Left colon (tissue), 2 donors: ENCODE measurements around the gene TMEM207. TPM values are rescaled to one million over a fixed set of nuclear protein-coding genes. Genes with fewer than 3 reads are reported as not detected.

ENCODE experiments used
- ATAC-seq: fragments of 200-7000 bp; cut with Tn5 transposase; one replicate; pipeline ENCODE4 v1.9.1; 2020; ENCODE audit warnings: mild to moderate bottlenecking, moderate library complexity
- DNase-seq, 2 donors: peaks; one replicate each; pipeline ENCODE4 v3.0.0-alpha.2; 2020
- intact Hi-C, 2 donors: fragments of 100-400 bp; cut with DNase I in 1 of 2; cut with micrococcal nuclease in 1 of 2; formaldehyde crosslinking; loops; one replicate each; pipeline versions ENCODE4 v1.11.2 to v1.14.0; 2022; cut with DNase I, micrococcal nuclease
- total RNA-seq, 2 donors: library from RNA; stranded (reverse); fragmentation: NEBNext Ultra II Directional; extraction: Animal tissue kit (Norgen Biotek cat#: 25700); gene quantifications; one replicate each; pipeline ENCODE4 v1.2.1, GENCODE V29; 2021
- donor health status: DM: no; HTN: no; CAD: no.
- donor health status: DM: yes; HTN: yes; CAD: no.

TMEM207 gene
- total RNA-seq, 2 donors from 2014 or later, result not detected

GRCh38 chr3:190399677-190400076 is 50.0 kb downstream of the TMEM207 start:
- ATAC-seq, result no peak
- intact Hi-C loops, result no loop called here

GRCh38 chr3:190397889-190398288 is 51.8 kb downstream of the TMEM207 start:
- intact Hi-C loops, result no loop called here
- DNase-seq (no peak), ATAC-seq (no peak)

More at GRCh38 chr3:190399677-190400076, 50.0 kb downstream of the TMEM207 start:
- no peak for DNase-seq

DNA sequence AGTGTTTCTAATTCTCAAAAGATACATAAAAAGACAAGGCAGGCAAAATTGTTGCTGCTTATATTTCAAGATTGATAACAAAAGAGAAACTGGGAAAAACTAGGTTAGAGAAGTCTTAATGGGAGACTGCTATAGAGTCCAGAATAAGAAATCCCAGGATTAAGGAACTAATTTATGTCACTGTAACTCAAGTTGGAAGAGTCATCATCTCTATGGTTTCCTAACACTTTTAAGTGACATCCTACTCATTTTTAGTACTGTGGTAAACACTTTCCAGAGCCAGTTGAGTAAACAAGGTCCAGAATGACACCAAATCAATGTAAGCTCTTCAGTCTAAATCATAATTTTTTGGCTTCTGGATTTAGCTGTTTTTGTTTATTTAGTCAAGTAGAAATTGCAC is 53.7 kb downstream of the TMEM207 start:
- DNase-seq, result no peak
- intact Hi-C loops, result no loop called here
- ATAC-seq, result no peak

DNA sequence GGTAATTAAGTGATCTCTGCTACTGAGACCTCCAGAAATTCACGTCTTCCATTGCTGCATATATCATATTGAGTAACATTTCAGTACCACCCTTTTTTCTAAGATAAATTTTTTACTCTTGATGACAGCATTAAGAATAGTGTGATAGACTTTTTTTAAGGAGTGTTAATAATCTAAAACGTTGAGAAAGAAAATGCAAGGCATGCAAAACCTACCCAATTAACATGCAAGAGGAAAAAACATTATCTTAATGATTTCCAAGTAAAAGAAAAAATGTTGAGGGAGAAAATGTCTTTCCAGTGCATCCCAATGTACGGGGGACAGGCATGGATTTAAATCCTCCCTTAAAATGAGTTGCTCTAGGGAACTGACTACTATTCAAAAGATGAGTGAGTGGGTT is 61.0 kb downstream of the TMEM207 start:
- ATAC-seq (no peak), DNase-seq (no peak)
- intact Hi-C loops, result no loop called here

DNA sequence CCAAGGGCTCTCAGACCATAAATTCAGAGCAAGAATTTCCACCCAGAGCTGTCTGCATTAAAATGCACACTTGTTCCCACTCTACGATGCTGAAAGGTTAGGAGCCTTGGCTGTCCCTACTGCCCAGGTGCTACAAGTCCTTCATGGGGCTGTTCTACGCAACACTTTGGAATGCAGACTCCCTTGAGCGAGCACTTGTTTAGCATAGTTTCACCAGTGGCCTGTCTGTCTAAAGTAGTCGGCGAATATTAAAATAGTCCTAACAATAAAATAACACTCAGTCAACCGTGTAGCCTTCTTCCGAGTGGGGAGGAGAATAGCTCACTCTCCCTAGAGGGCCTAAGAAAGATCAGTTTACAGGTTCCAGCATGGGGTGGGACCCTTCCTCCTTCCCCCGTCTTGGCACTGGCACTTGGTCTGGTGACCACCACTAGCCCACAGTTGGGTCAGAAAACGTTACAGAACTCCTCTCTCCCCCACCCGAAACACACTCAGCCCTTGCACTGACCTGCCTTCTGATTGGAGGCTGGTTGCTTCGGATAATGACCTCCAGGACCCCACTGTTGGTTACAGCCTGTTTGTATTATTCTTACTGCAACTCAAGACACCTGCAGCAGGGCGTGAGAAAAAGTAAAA is 62.0 kb downstream of the TMEM207 start, which contains the start of gene CLDN16:
Gene CLDN16 (plus strand): TSS at position 586 of the 636 bp plus-strand sequence. CDS start 167 bp downstream, outside the sequence.
- DNase-seq (no peak), ATAC-seq (no peak)
- intact Hi-C loops, result no loop called here

DNA sequence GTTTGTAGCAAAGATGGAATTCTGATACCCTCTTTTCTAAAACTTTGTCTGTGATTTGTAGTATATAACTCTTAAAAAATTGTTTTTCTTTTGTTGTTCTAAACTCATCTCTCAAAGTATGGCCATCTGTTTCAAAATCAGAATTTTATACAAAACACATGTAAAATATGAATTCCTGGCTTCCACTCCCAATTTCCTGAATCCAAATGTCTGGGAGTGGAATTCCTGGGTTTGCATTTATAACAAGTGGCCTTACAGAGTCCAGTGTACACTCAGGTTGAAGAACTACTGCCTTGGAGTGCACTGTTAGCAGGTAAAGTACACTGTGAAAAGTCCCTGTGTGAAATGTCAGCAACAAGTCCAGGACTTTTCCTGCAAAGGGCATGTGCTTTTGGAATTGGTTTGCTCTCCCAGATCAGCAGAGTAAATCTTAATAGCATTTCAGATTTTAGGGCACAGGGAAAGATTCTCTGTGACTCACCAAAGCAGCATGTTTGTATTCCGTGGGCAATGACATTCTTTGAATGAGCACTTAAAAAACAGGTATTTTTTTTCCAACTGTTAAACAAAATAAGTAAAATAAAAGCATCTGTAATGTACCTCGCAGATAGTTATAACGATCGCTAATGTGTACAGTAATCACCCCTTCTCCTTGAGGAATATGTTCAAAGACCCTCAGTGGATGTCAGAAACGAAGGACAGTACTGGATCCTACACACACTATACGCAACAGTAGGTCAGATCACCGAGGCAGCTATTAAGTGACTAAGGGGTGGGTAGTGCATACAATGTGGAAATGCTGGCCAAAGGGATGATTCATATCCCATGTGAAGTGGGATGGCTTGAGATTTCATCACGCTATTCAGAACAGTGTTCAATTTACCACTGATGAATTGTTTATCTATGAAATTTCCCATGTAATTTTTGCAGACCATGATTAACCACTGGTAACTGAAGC is 63.7 kb downstream of the TMEM207 start:
- ATAC-seq, result no peak
- no peak for DNase-seq
- intact Hi-C loops, result no loop called here

GRCh38 chr3:190384309-190384756 is 65.4 kb downstream of the TMEM207 start:
- DNase-seq (peak; percentile 27 to 47), ATAC-seq (peak; percentile 97)
- intact Hi-C loops, result no loop called here

GRCh38 chr3:190382082-190382481 is 67.6 kb downstream of the TMEM207 start:
- DNase-seq (no peak), ATAC-seq (no peak)
- intact Hi-C loops, result no loop called here

GRCh38 chr3:190381441-190381840 is 68.3 kb downstream of the TMEM207 start:
- intact Hi-C loops, result no loop called here
- ATAC-seq (no peak), DNase-seq (no peak)

DNA sequence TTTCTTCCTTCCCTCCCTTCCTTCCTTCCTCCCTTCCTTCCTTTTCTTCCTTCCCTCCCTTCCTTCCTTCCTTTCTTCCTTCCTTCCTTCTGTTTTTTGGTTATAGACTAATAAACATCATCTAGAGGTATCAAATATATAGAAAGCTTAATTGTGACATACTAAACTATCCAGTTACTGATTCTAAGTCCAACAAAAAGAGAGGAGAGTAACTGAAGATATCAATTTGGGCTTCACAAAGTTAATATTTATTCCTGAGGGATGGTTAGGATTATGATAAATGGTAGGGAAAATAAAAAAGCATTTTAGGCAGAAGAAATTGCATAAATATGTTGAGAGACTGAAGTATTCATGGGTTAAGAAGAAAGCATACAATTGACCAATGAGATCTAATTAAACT is 69.5 kb downstream of the TMEM207 start:
- intact Hi-C loops, result no loop called here

More for the DNA sequence above, 69.5 kb downstream of the TMEM207 start:
- no peak for ATAC-seq
- no peak for DNase-seq

Other genes with a start within 250 kb of the TMEM207 start
- gene CLDN1, start 127.5 kb downstream of the TMEM207 start, total RNA-seq, result 1 to 10 TPM in 1 of 2 donors, under 1 TPM in 1; 0.59 to 2.6 TPM
- under 1 TPM in 1 of 2 donors, not detected in 1; 0.09 TPM for gene CLDN16, start 61.7 kb downstream of the TMEM207 start, total RNA-seq
- gene IL1RAP, start 64.2 kb upstream of the TMEM207 start, total RNA-seq, result 1 to 10 TPM; 4.9 to 6.1 TPM